IPS-18a (cell line): Measurements from ENCODE around the gene L3MBTL4.
"Not testable (repeated sequence)": the region's sequence is repeated elsewhere in the genome, so short reads cannot be mapped to it uniquely, and the experiment has no call there.

Experiments
- H3K27ac ChIP-seq: one replicate; pipeline ENCODE4 v1.5.1; 2013; ENCODE audit warnings: low read length
- H3K27me3 ChIP-seq: one replicate; pipeline ENCODE4 v1.6.1; 2013; ENCODE audit warnings: mild to moderate bottlenecking, low read length; ENCODE audit not compliant: control insufficient read depth, insufficient read depth
- H3K36me3 ChIP-seq: one replicate; pipeline ENCODE4 v1.6.1; 2013; ENCODE audit warnings: low read depth, low read length; ENCODE audit not compliant: control insufficient read depth
- H3K4me1 ChIP-seq: one replicate; pipeline ENCODE4 v1.6.1; 2013; ENCODE audit warnings: low read depth, low read length; ENCODE audit not compliant: control insufficient read depth
- H3K4me3 ChIP-seq: one replicate; pipeline ENCODE4 v1.5.1; 2013; ENCODE audit warnings: low read length
- H3K9ac ChIP-seq: one replicate; pipeline ENCODE4 v1.6.1; 2013; ENCODE audit warnings: mild to moderate bottlenecking, low read length, moderate library complexity
- H3K9me3 ChIP-seq: one replicate; pipeline ENCODE4 v1.6.1; 2013; ENCODE audit warnings: low read depth, low read length; ENCODE audit not compliant: control insufficient read depth

Gene L3MBTL4

GRCh38 chr18:6203791-6204190 is 210.9 kb downstream of the L3MBTL4 start:
- Histone ChIP-seq H3K27me3 (no peaks in the 10 kb centered on the region), H3K9me3 (no peaks in the 10 kb centered on the region), H3K36me3 (no peaks in the 10 kb centered on the region), H3K4me3 (no peak overlapping the region), H3K4me1 (no peaks in the 10 kb centered on the region), H3K9ac (no peak overlapping the region), H3K27ac (no peak overlapping the region)

- Histone ChIP-seq H3K4me3 (no peak overlapping the region), H3K9me3 (no peaks in the 10 kb centered on the region), H3K36me3 (no peaks in the 10 kb centered on the region), H3K9ac (no peak overlapping the region), H3K27me3 (no peaks in the 10 kb centered on the region), H3K27ac (no peak overlapping the region), H3K4me1 (no peaks in the 10 kb centered on the region)
Measured at GRCh38 chr18:6202861-6203260, 211.8 kb downstream of the L3MBTL4 start.

- no peaks in the 10 kb centered on the region for H3K36me3 ChIP-seq
- no peaks in the 10 kb centered on the region for H3K9me3 ChIP-seq
- H3K27me3 ChIP-seq = no peaks in the 10 kb centered on the region
- H3K4me3 ChIP-seq = no peak overlapping the region
- no peak overlapping the region for H3K27ac ChIP-seq
- H3K4me1 ChIP-seq = no peaks in the 10 kb centered on the region
- H3K9ac ChIP-seq = no peak overlapping the region
Measured at GRCh38 chr18:6200204-6200774, 214.4 kb downstream of the L3MBTL4 start.

- Histone ChIP-seq H3K9me3 (no peaks in the 10 kb centered on the region), H3K9ac (no peak overlapping the region), H3K4me3 (no peak overlapping the region), H3K27ac (no peak overlapping the region), H3K27me3 (no peaks in the 10 kb centered on the region), H3K36me3 (no peaks in the 10 kb centered on the region), H3K4me1 (no peaks in the 10 kb centered on the region)
Measured at GRCh38 chr18:6199777-6200176, 214.9 kb downstream of the L3MBTL4 start.

- H3K9ac ChIP-seq = no peak overlapping the region
- H3K27ac ChIP-seq = no peak overlapping the region
- no peaks in the 10 kb centered on the region for H3K9me3 ChIP-seq
- no peak overlapping the region for H3K4me3 ChIP-seq
- no peaks in the 10 kb centered on the region for H3K4me1 ChIP-seq
- no peaks in the 10 kb centered on the region for H3K36me3 ChIP-seq
- H3K27me3 ChIP-seq = no peaks in the 10 kb centered on the region
Measured at GRCh38 chr18:6198585-6198984, 216.1 kb downstream of the L3MBTL4 start.

- Histone ChIP-seq H3K27me3 (no peaks in the 10 kb centered on the region), H3K9ac (no peak overlapping the region), H3K9me3 (peaks cover 3% of the 10 kb centered on the region), H3K36me3 (no peaks in the 10 kb centered on the region), H3K27ac (no peak overlapping the region), H3K4me3 (no peak overlapping the region), H3K4me1 (no peaks in the 10 kb centered on the region)
Measured at GRCh38 chr18:6194640-6195039, 220.1 kb downstream of the L3MBTL4 start.

- H3K27me3 ChIP-seq, H3K9ac ChIP-seq, H3K27ac ChIP-seq, H3K4me3 ChIP-seq, H3K9me3 ChIP-seq, H3K36me3 ChIP-seq, H3K4me1 ChIP-seq: not testable (repeated sequence)
Measured at GRCh38 chr18:6185782-6186181, 228.9 kb downstream of the L3MBTL4 start.

GRCh38 chr18:6174983-6175745 is 239.5 kb downstream of the L3MBTL4 start:
- no peak overlapping the region for H3K4me3 ChIP-seq
- H3K27me3 ChIP-seq = no peaks in the 10 kb centered on the region
- H3K9ac ChIP-seq = no peak overlapping the region
- H3K4me1 ChIP-seq = no peaks in the 10 kb centered on the region
- no peaks in the 10 kb centered on the region for H3K9me3 ChIP-seq
- H3K27ac ChIP-seq = no peak overlapping the region
- no peaks in the 10 kb centered on the region for H3K36me3 ChIP-seq

- H3K36me3 ChIP-seq = no peaks in the 10 kb centered on the region
- no peak overlapping the region for H3K4me3 ChIP-seq
- H3K4me1 ChIP-seq = no peaks in the 10 kb centered on the region
- no peak overlapping the region for H3K9ac ChIP-seq
- no peaks in the 10 kb centered on the region for H3K27me3 ChIP-seq
- no peak overlapping the region for H3K27ac ChIP-seq
- no peaks in the 10 kb centered on the region for H3K9me3 ChIP-seq
Measured at GRCh38 chr18:6170604-6171003, 244.1 kb downstream of the L3MBTL4 start.

- Histone ChIP-seq H3K27ac (no peak overlapping the region), H3K9ac (no peak overlapping the region), H3K36me3 (no peaks in the 10 kb centered on the region), H3K4me3 (no peak overlapping the region), H3K27me3 (no peaks in the 10 kb centered on the region), H3K4me1 (no peaks in the 10 kb centered on the region), H3K9me3 (peaks cover 9% of the 10 kb centered on the region)
Measured at GRCh38 chr18:6161549-6161948, 253.2 kb downstream of the L3MBTL4 start.

- Histone ChIP-seq H3K9me3 (peaks cover 9% of the 10 kb centered on the region), H3K4me3 (no peak overlapping the region), H3K4me1 (no peaks in the 10 kb centered on the region), H3K36me3 (no peaks in the 10 kb centered on the region), H3K27ac (no peak overlapping the region), H3K9ac (no peak overlapping the region), H3K27me3 (no peaks in the 10 kb centered on the region)
Measured at GRCh38 chr18:6159426-6159825, 255.3 kb downstream of the L3MBTL4 start.

- Histone ChIP-seq H3K27ac (no peak overlapping the region), H3K9me3 (peaks cover 9% of the 10 kb centered on the region), H3K27me3 (no peaks in the 10 kb centered on the region), H3K36me3 (no peaks in the 10 kb centered on the region), H3K4me1 (no peaks in the 10 kb centered on the region), H3K4me3 (no peak overlapping the region), H3K9ac (no peak overlapping the region)
Measured at GRCh38 chr18:6158958-6159357, 255.8 kb downstream of the L3MBTL4 start.
